GM23338 (cell line): ENCODE data around the gene HLA-DPA1. TPM values are rescaled to one million over a fixed set of nuclear protein-coding genes. Genes with fewer than 3 reads are reported as not detected.

Source experiments
- ATAC-seq: fragments of 200-7000 bp; cut with Tn5 transposase; 3 replicates; pipeline ENCODE4 v1.9.1; 2020
- DNase-seq: peaks from one replicate; pipeline ENCODE4 v3.0.0-alpha.2; 2015; ENCODE audit warnings: low spot score
- H2AFZ ChIP-seq: fragments of 200-600 bp; sonication (generic); 2 replicates; pipeline ENCODE4 v1.8.0; 2016; ENCODE audit warnings: antibody characterized with exemption, mild to moderate bottlenecking, moderate library complexity
- H3F3A ChIP-seq: fragments of 200-600 bp; sonication (generic); replicated peaks from 2 replicates; pipeline ENCODE4 v1.8.0; 2017; ENCODE audit warnings: antibody characterized with exemption, mixed run types, low read depth
- H3K27ac ChIP-seq: fragments of 200-600 bp; sonication (generic); 2 replicates; pipeline ENCODE4 v1.6.1; 2016; ENCODE audit warnings: low read depth
- H3K27me3 ChIP-seq: fragments of 200-600 bp; sonication (generic); 2 replicates; pipeline ENCODE4 v1.8.0; 2016; ENCODE audit warnings: mild to moderate bottlenecking, mixed run types, moderate library complexity; ENCODE audit not compliant: insufficient read depth
- H3K36me3 ChIP-seq: fragments of 200-600 bp; sonication (generic); 2 replicates; pipeline ENCODE4 v1.8.0; 2016; ENCODE audit warnings: mild to moderate bottlenecking; ENCODE audit not compliant: insufficient read depth
- H3K4me1 ChIP-seq: fragments of 200-600 bp; sonication (generic); 2 replicates; pipeline ENCODE4 v1.8.0; 2016; ENCODE audit warnings: mild to moderate bottlenecking, moderate library complexity; ENCODE audit not compliant: insufficient read depth
- H3K4me2 ChIP-seq: fragments of 200-600 bp; sonication (generic); 2 replicates; pipeline ENCODE4 v1.7.1; 2017; ENCODE audit warnings: mixed run types
- H3K4me3 ChIP-seq: fragments of 200-600 bp; sonication (generic); 2 replicates; pipeline ENCODE4 v1.6.1; 2016; ENCODE audit warnings: mixed run types
- H3K79me2 ChIP-seq: fragments of 200-600 bp; sonication (generic); replicated peaks from 2 replicates; pipeline ENCODE4 v1.8.0; 2017; ENCODE audit warnings: mild to moderate bottlenecking; ENCODE audit not compliant: insufficient read depth
- H3K9me2 ChIP-seq: fragments of 200-600 bp; sonication (generic); 2 replicates; pipeline ENCODE4 v1.8.0; 2017; ENCODE audit not compliant: insufficient read depth
- H4K20me1 ChIP-seq: fragments of 200-600 bp; sonication (generic); replicated peaks from 2 replicates; pipeline ENCODE4 v1.8.0; 2017; ENCODE audit warnings: mild to moderate bottlenecking; ENCODE audit not compliant: insufficient read depth
- H3K27ac Mint-ChIP-seq: 2 replicates; pipeline ENCODE4 v1.8.0; 2020; ENCODE audit warnings: inconsistent platforms, mild to moderate bottlenecking, moderate library complexity, mixed read lengths
- H3K27me3 Mint-ChIP-seq: 3 replicates; pipeline ENCODE4 v1.8.0; 2022; ENCODE audit warnings: low read depth, mild to moderate bottlenecking, moderate library complexity, mixed read lengths, inconsistent platforms; ENCODE audit not compliant: insufficient read depth, poor library complexity
- H3K36me3 Mint-ChIP-seq: 3 replicates; pipeline ENCODE4 v1.8.0; 2021; ENCODE audit warnings: low read depth, mild to moderate bottlenecking, inconsistent platforms, moderate library complexity, mixed read lengths
- H3K4me1 Mint-ChIP-seq: 3 replicates; pipeline ENCODE4 v1.8.0; 2020; ENCODE audit warnings: mild to moderate bottlenecking, inconsistent platforms, mixed read lengths
- H3K4me3 Mint-ChIP-seq: 3 replicates; pipeline ENCODE4 v1.8.0; 2021; ENCODE audit warnings: moderate library complexity, mild to moderate bottlenecking, inconsistent platforms, mixed read lengths
- H3K9me3 Mint-ChIP-seq: 3 replicates; pipeline ENCODE4 v1.8.0; 2020; ENCODE audit warnings: moderate library complexity, mild to moderate bottlenecking, inconsistent platforms, mixed read lengths
- CREB1 ChIP-seq: fragments of 250-450 bp; sonication (Bioruptor Pico); IDR thresholded peaks from 2 replicates; pipeline ENCODE4 v1.5.0; 2020; ENCODE audit warnings: low read depth, mild to moderate bottlenecking, moderate library complexity
- CTCF ChIP-seq, 2 experiments: fragments of 200-600 bp in 1 of 2; sonication (generic) in 1 of 2; conservative IDR thresholded peaks; 2 replicates each; pipeline versions ENCODE4 v1.5.1 to v1.6.1; 2016 to 2017; ENCODE audit warnings: antibody characterized with exemption in 2 of 2, low read depth in 2 of 2, mild to moderate bottlenecking in 2 of 2, moderate library complexity in 1 of 2
- ETS1 ChIP-seq: IDR thresholded peaks from 2 replicates; pipeline ENCODE4 v1.6.1; 2016; ENCODE audit warnings: antibody characterized with exemption
- EZH2 ChIP-seq: fragments of 200-600 bp; sonication (generic); IDR thresholded peaks from one replicate; pipeline ENCODE4 v1.8.0; 2017; ENCODE audit warnings: antibody characterized with exemption, mild to moderate bottlenecking, low read depth; ENCODE audit not compliant: unreplicated experiment
- EZH2phosphoT487 ChIP-seq: fragments of 200-600 bp; sonication (generic); IDR thresholded peaks from one replicate; pipeline ENCODE4 v1.8.1; 2018; ENCODE audit warnings: antibody characterized with exemption; ENCODE audit not compliant: unreplicated experiment
- JUNB ChIP-seq: IDR thresholded peaks from one replicate; pipeline ENCODE4 v1.6.1; 2016; ENCODE audit warnings: antibody characterized with exemption; ENCODE audit not compliant: unreplicated experiment
- NANOG ChIP-seq: IDR thresholded peaks from 2 replicates; pipeline ENCODE4 v1.6.1; 2016; ENCODE audit warnings: antibody characterized with exemption, borderline replicate concordance
- POLR2AphosphoS5 ChIP-seq: IDR thresholded peaks from 2 replicates; pipeline ENCODE4 v1.6.1; 2016; ENCODE audit warnings: antibody characterized with exemption, low read depth
- REST ChIP-seq: IDR thresholded peaks from one replicate; pipeline ENCODE4 v1.6.1; 2018; ENCODE audit warnings: antibody characterized with exemption; ENCODE audit not compliant: unreplicated experiment
- STAT1 ChIP-seq: IDR thresholded peaks from one replicate; pipeline ENCODE4 v1.6.1; 2016; ENCODE audit warnings: antibody characterized with exemption; ENCODE audit not compliant: unreplicated experiment
- ZNF114 ChIP-seq: fragments of 250-450 bp; sonication (Bioruptor Pico); IDR thresholded peaks from 2 replicates; pipeline ENCODE4 v1.5.0; 2020; ENCODE audit warnings: mild to moderate bottlenecking, moderate library complexity
- ZNF331 ChIP-seq: fragments of 250-450 bp; sonication (Bioruptor Pico); IDR thresholded peaks from 2 replicates; pipeline ENCODE4 v1.5.0; 2020; ENCODE audit warnings: low read depth, mild to moderate bottlenecking, moderate library complexity
- polyA plus RNA-seq: library from polyadenylated mRNA; unstranded; fragments of >200 nt; fragmentation: Nextera tagmentation; extraction: Ambion mirVana; gene quantifications from 2 replicates; pipeline ENCODE4 v1.2.1, GENCODE V29; 2016
- total RNA-seq: library from RNA; depleted of rRNA; stranded (reverse); fragments of >200 nt; shearing (Covaris generic); gene quantifications from 2 replicates; pipeline ENCODE4 v1.2.3, GENCODE V29; 2014

The HLA-DPA1 gene
- total and polyA plus RNA-seq, 2 experiments from 2014 or later: 4.1 to 6.9 TPM

GRCh38 chr6:33021917-33022316, 51.5 kb downstream of the HLA-DPA1 start (continued):
- TF ChIP-seq EZH2phosphoT487: no peak
- no peak for TF ChIP-seq JUNB
- no peak for TF ChIP-seq ZNF331 (CRISPR knock-in tag)
- no peak for TF ChIP-seq REST
- no peak for TF ChIP-seq ETS1
- TF ChIP-seq POLR2AphosphoS5: no peak
- TF ChIP-seq EZH2: no peak

- peak overlapping the region; percentile 87; the same call in 1 of the 2 replicates for H2AFZ ChIP-seq
- no peak for DNase-seq
- H3K4me1 ChIP-seq: 0 out of 2 replicates have a peak, but pooled peaks cover 2% of the 10 kb centered on the region
- no peak for TF ChIP-seq STAT1
- TF ChIP-seq POLR2AphosphoS5: no peak
- Mint-ChIP-seq H3K27me3 (peaks cover 6% of the 10 kb centered on the region), H3K27ac (no peak overlapping the region), H3K9me3 (no peaks in the 10 kb centered on the region), H3K36me3 (no peaks in the 10 kb centered on the region), H3K4me1 (peaks cover 12% of the 10 kb centered on the region), H3K4me3 (no peak overlapping the region)
- no peaks in the 10 kb centered on the region for H3K27me3 ChIP-seq
- no peaks in the 10 kb centered on the region; the same call in 1 of the 2 replicates for H3K9me2 ChIP-seq
- no peaks in the 10 kb centered on the region for H3F3A ChIP-seq
- no peaks in the 10 kb centered on the region for H3K36me3 ChIP-seq
- no peak overlapping the region for H3K4me2 ChIP-seq
- no peak overlapping the region for H3K27ac ChIP-seq
- H3K4me3 ChIP-seq: no peak overlapping the region
- ATAC-seq: no peak
- H3K79me2 ChIP-seq: no peaks in the 10 kb centered on the region
- H4K20me1 ChIP-seq: no peaks in the 10 kb centered on the region
Observed at GRCh38 chr6:33019372-33019771, 54.1 kb downstream of the HLA-DPA1 start.

- H3K27ac Mint-ChIP-seq: no peak overlapping the region
- DNase-seq: peak; percentile 6
- TF ChIP-seq JUNB (no peak), ZNF331 (CRISPR knock-in tag) (no peak), EZH2phosphoT487 (no peak), NANOG (no peak), CTCF (conservative IDR thresholded peaks at IDR 0.05; ENCODE audit: low read depth in 2 of 2) (no peak), CREB1 (CRISPR knock-in tag) (no peak), EZH2 (no peak), REST (no peak), POLR2AphosphoS5 (no peak), STAT1 (no peak), ZNF114 (CRISPR knock-in tag) (no peak)
Observed at GRCh38 chr6:33018904-33019303, 54.5 kb downstream of the HLA-DPA1 start.

More at GRCh38 chr6:33018904-33019303, 54.5 kb downstream of the HLA-DPA1 start:
- Histone ChIP-seq H3K4me2 (no peak overlapping the region), H3K27ac (no peak overlapping the region), H3K9me2 (no peaks in the 10 kb centered on the region; the same call in 1 of the 2 replicates), H3K4me1 (0 out of 2 replicates have a peak, but pooled peaks cover 2% of the 10 kb centered on the region), H2AFZ (peak overlapping the region; percentile 87; the same call in 1 of the 2 replicates), H3K4me3 (no peak overlapping the region), H4K20me1 (no peaks in the 10 kb centered on the region), H3K79me2 (no peaks in the 10 kb centered on the region), H3K36me3 (no peaks in the 10 kb centered on the region), H3F3A (no peaks in the 10 kb centered on the region), H3K27me3 (no peaks in the 10 kb centered on the region)
- Mint-ChIP-seq H3K36me3 (no peaks in the 10 kb centered on the region), H3K4me3 (no peak overlapping the region), H3K27me3 (peaks cover 6% of the 10 kb centered on the region), H3K4me1 (peaks cover 12% of the 10 kb centered on the region), H3K9me3 (no peaks in the 10 kb centered on the region)
- no peak for ATAC-seq
